ENCODE measurements around the gene PLCD3.

Gene PLCD3

GRCh38 chr17:45116434-45117016 lies 15.8 kb downstream of the PLCD3 start:
- FAIRE-seq = no peak

- no peak for FAIRE-seq
Observed at GRCh38 chr17:45115871-45116270, 16.4 kb downstream of the PLCD3 start.

GRCh38 chr17:45115015-45115625 lies 17.2 kb downstream of the PLCD3 start:
- no peak for FAIRE-seq

- no peak for FAIRE-seq
Observed at GRCh38 chr17:45114117-45114932, 18.0 kb downstream of the PLCD3 start.

- no peak for FAIRE-seq
Observed at GRCh38 chr17:45113424-45113754, 18.9 kb downstream of the PLCD3 start.

GRCh38 chr17:45112559-45113423 lies 19.5 kb downstream of the PLCD3 start:
- FAIRE-seq = no peak

- no peak for FAIRE-seq
Observed at GRCh38 chr17:45111850-45112249, 20.5 kb downstream of the PLCD3 start.

- no peak for FAIRE-seq
Observed at GRCh38 chr17:45110676-45111611, 21.4 kb downstream of the PLCD3 start.

- FAIRE-seq = no peak
Observed at GRCh38 chr17:45108595-45109521, 23.5 kb downstream of the PLCD3 start.

GRCh38 chr17:45108051-45108450 lies 24.3 kb downstream of the PLCD3 start:
- FAIRE-seq = no peak

- FAIRE-seq = no peak
Observed at GRCh38 chr17:45107293-45108010, 24.9 kb downstream of the PLCD3 start.

GRCh38 chr17:45106582-45106981 lies 25.7 kb downstream of the PLCD3 start:
- FAIRE-seq = no peak

GRCh38 chr17:45106096-45106495 lies 26.2 kb downstream of the PLCD3 start:
- no peak for FAIRE-seq

- FAIRE-seq = no peak
Observed at GRCh38 chr17:45104907-45105624, 27.2 kb downstream of the PLCD3 start.

- no peak for FAIRE-seq
Observed at GRCh38 chr17:45104497-45104896, 27.8 kb downstream of the PLCD3 start.

GRCh38 chr17:45104029-45104428 lies 28.3 kb downstream of the PLCD3 start:
- FAIRE-seq = no peak

GRCh38 chr17:45103269-45103795 lies 29.0 kb downstream of the PLCD3 start:
- FAIRE-seq = no peak

GRCh38 chr17:45102856-45103255 lies 29.5 kb downstream of the PLCD3 start:
- FAIRE-seq = no peak

Data from islet of Langerhans (tissue), 1 donor.